CD4-positive, alpha-beta T cell treated with Interleukin-21 for 1 hour (primary cell): ENCODE results near the gene NME5.
"Not testable (repeated sequence)": the region's sequence is repeated elsewhere in the genome, so short reads cannot be mapped to it uniquely, and the experiment has no call there.

Experiments used
- DNase-seq: peaks from one replicate; pipeline ENCODE4 v3.0.0-alpha.2; 2020

Gene NME5

DNA sequence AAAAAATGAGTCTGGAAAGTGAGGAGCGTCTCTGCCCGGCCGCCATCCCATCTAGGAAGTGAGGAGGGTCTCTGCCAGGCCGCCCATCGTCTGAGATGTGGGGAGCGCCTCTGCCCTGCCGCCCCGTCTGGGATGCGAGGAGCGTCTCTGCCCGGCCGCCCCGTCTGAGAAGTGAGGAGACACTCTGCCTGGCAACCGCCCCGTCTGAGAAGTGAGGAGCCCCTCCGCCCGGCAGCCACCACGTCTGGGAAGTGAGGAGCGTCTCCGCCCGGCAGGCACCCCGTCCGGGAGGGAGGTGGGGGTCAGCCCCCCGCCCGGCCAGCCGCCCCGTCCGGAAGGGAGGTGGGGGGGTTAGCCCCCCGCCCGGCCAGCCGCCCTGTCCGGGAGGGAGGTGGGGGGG, 69.2 kb downstream of the NME5 start:
- DNase-seq = not testable (repeated sequence)

DNA sequence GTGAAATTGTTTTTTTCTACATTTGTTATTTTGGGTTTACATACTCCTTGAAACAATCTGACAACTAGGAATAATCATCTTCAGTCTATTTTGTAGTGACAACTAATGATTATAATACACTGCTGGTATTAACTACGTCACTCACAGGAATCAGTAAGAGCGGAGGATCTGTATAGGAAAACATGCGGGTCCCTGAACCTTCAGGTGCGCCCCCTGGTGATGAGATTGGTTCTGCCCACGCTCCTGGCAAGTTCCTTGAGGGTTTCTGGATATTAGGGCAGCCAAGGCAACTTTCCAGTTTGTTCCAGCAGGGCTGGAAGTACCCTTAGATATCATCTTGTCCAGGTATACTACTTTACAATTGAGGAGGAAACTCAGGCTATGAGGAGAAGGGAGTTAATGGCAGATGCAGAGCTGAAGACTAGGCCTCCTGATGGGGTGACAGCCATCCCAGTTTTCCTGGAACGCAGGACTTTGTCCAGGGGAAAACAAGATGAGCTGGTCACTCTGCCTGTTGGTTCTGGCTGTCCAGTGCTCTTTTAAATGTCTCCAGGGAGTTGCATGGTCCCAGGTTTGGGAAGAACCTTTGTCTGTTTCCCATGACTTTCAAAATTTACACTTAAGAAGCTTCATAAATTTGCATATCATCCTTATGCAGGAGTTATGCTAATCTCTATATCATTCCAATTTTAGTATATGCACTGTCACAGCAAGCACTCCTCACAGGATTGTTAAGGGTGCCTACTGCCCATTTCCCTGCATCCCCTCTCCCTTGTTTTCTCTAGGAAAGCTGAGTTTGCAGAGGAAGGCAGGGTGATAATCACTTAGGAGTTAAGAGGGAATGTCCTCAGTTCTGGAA, 70.3 kb downstream of the NME5 start:
- peak; percentile 71 for DNase-seq

- DNase-seq = no peak
Observed at GRCh38 chr5:138067945-138068344, 71.3 kb downstream of the NME5 start.
